Stimulated activated CD4-positive, alpha-beta T cell treated with anti-CD3 and anti-CD28 coated beads, Interleukin-15, amount 100 ng/mL, for 48 hours (primary cell): ENCODE results near the gene WDR91.

Experiments
- DNase-seq, 2 donors: peaks; one replicate each; pipeline ENCODE4 v3.0.0-alpha.2; 2020; ENCODE audit warnings: low read depth in 2 of 2

WDR91 gene

GRCh38 chr7:135211179-135211945 lies at the start of gene WDR91:
Gene WDR91, minus strand, starts transcription at chr7:135211526. Its CDS starts 24 bp downstream, at chr7:135211502.
- DNase-seq, result peak; percentile 89 to 97

GRCh38 chr7:135260470-135260869 lies 49.1 kb upstream of the WDR91 start:
- DNase-seq, result no peak

- no peak for DNase-seq
These were observed 48.4 kb upstream of the WDR91 start for GRCh38 chr7:135259702-135260101.

GRCh38 chr7:135258585-135258984 lies 47.3 kb upstream of the WDR91 start:
- DNase-seq, result no peak

GRCh38 chr7:135257790-135258189 lies 46.5 kb upstream of the WDR91 start:
- DNase-seq, result no peak

GRCh38 chr7:135253851-135254771 lies 42.8 kb upstream of the WDR91 start:
- DNase-seq, result no peak

GRCh38 chr7:135251496-135252391 lies 40.4 kb upstream of the WDR91 start:
- DNase-seq, result no peak

- DNase-seq, result no peak
These were observed 37.2 kb upstream of the WDR91 start for GRCh38 chr7:135248546-135248945.

GRCh38 chr7:135247746-135248471 lies 36.6 kb upstream of the WDR91 start:
- DNase-seq, result no peak

- DNase-seq, result no peak
These were observed 35.0 kb upstream of the WDR91 start for GRCh38 chr7:135246191-135246825.

- DNase-seq, result no peak
These were observed 34.2 kb upstream of the WDR91 start for GRCh38 chr7:135245226-135246190.

- DNase-seq, result no peak
These were observed 30.9 kb upstream of the WDR91 start for GRCh38 chr7:135242096-135242684.

- DNase-seq, result no peak
These were observed 29.1 kb upstream of the WDR91 start for GRCh38 chr7:135240441-135240840.

GRCh38 chr7:135239263-135239662 lies 27.9 kb upstream of the WDR91 start:
- DNase-seq, result no peak

GRCh38 chr7:135238112-135238744 lies 26.9 kb upstream of the WDR91 start:
- no peak for DNase-seq

- no peak for DNase-seq
These were observed 25.4 kb upstream of the WDR91 start for GRCh38 chr7:135236727-135237126.

GRCh38 chr7:135235841-135236240 lies 24.5 kb upstream of the WDR91 start:
- DNase-seq, result no peak

GRCh38 chr7:135234727-135235126 lies 23.4 kb upstream of the WDR91 start:
- DNase-seq, result no peak
